GM18951 (cell line): Measurements from ENCODE around the gene SYNPO2.
"Not testable (repeated sequence)": the region's sequence is repeated elsewhere in the genome, so short reads cannot be mapped to it uniquely, and the experiment has no call there.

Experiments used
- POLR2A ChIP-seq: IDR thresholded peaks from 4 replicates; pipeline ENCODE4 v1.6.1; 2011; ENCODE audit warnings: mild to moderate bottlenecking; ENCODE audit not compliant: insufficient read length, insufficient read depth; ENCODE audit errors: extremely low read depth
- in situ Hi-C: fragments of 300-500 bp; cut with MboI; formaldehyde crosslinking; loops from one replicate; pipeline ENCODE4 v1.12.0; 2022; ENCODE audit warnings: low sequenced_read_pairs, mixed read lengths, inconsistent platforms; ENCODE audit not compliant: unreplicated experiment

Gene SYNPO2

DNA sequence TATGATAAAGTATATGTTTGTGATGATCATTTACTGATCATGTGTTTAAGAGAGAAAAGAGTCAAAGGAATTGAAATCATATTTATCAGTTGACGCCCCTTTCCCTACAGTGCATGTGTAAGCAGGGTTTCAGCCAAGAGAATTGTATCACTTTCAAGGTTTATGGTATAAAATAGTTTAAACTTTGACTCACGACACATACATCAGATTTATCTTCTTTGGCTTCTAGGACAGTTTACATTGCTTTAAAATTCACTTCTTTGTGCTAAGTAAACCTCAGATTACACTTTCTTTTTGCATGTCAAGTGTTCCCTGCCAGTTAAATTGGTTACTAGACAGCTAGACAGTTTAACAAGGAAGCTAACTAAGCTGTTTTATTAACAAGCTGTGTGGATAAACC lies 160.7 kb downstream of the SYNPO2 start:
- in situ Hi-C loops = loop anchor here (25.0 kb wide), 2 partner anchors 238 to 438 kb away; no protein-coding TSS in a partner anchor

DNA sequence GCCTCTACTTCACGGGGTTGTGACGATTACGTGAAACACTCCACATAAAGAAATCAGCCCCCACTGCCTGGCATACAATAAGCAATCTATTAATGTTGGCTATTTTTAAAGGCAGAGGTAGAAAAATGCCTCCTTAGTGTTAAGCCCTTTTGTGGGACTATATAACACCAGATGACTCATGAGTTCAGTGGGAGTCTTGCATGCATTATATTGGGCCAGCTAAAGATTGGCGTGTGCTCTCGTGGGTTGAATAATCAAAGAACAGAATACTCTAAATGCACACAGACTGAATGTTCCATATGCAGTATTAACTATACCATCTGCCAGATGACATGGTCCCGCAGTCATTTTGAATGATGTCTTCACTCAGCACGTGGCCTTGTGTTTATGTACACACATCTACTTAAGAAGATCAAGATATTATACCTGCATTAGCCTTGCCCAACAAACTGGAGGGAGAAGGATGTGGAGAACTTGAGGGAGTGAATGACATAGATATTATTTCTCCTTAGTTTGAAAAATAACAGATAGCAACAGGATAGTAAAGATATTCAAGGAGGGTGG lies 162.0 kb downstream of the SYNPO2 start:
- TF ChIP-seq POLR2A = no peak
- in situ Hi-C loops = no loop called here

More for the DNA sequence above, 160.7 kb downstream of the SYNPO2 start:
- TF ChIP-seq POLR2A = no peak

DNA sequence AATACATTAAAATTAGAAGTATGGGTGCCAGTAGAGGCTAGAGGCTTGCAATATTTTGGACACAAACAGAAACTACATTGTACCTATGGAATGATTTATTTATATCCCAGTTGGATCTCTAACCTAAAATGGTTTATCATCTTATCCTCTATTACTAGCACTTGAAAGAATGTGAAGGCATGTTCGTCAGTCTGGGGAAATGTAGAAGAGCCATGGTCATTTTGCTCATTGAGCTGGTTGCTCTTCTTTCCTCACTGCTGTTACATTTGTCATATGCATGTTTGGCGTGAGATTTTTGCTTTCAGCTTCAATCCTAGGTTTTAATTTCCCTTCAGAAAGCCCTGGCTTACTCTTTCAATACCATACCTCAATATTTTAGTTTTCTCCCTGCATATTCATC lies 164.6 kb downstream of the SYNPO2 start:
- in situ Hi-C loops = no loop called here
- no peak for TF ChIP-seq POLR2A

DNA sequence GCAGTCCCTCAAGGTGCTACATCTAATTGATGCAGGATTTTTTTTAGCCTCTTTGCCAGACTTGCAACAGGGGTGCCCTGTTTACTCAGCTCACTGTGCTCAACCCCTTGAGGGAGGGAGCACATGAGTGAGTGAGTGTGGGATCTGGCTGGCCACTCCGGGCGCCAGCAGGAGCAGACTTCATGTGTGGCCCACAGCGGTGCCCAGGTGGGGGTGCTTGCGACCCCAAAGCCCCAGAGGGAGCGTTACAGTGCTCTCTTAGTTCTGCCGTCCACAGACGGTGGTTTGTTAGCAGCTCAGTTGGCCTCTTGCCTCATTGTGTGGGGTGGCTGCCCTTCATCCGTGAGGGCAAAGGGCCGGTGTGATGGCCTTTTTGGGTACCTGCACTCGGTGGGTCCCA lies 165.3 kb downstream of the SYNPO2 start:
- no peak for TF ChIP-seq POLR2A
- in situ Hi-C loops = no loop called here

DNA sequence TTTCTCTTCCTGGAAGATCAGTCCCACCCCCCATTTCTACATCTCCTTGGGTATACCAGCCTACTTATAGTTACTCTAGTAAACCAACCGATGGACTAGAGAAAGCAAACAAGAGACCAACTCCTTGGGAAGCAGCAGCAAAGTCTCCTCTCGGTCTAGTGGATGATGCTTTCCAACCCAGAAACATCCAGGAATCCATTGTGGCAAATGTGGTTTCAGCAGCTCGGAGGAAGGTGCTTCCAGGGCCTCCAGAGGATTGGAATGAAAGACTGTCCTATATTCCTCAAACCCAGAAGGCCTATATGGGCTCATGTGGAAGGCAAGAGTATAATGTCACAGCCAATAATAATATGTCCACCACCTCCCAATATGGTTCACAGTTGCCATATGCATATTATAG lies 168.8 kb downstream of the SYNPO2 start:
- TF ChIP-seq POLR2A = no peak
- in situ Hi-C loops = no loop called here

DNA sequence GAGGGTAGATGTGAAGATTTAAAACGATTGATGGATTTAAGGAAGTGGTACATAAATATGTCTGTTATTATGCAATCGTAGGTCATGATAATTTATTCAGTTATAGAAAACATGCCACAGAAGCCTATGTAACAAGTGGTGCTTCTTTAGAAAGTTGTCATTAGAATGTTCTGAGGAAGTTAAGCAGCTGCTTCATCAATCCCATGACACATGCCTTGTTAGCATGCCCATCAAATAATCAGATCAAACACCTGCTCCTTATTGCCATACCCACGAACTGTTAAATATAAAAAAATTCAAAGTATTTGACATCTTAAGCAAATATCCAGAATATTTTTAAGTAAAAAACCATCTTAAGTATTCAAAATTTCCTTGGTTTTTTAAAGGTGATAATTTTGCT lies 170.6 kb downstream of the SYNPO2 start:
- in situ Hi-C loops = no loop called here
- no peak for TF ChIP-seq POLR2A

DNA sequence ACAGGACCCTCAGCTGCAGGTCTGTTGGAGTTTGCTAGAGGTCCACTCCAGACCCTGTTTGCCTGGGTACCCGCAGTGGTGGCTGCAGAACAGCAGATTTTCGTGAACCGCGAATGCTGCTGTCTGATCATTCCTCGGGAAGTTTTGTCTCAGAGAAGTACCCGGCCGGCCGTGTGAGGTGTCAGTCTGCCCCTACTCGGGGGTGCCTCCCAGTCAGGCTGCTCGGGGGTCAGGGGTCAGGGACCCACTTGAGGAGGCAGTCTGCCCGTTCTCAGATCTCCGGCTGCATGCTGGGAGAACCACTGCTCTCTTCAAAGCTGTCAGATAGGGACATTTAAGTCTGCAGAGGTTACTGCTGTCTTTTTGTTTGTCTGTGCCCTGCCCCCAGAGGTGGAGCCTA lies 178.5 kb downstream of the SYNPO2 start:
- in situ Hi-C loops = not testable (repeated sequence)

DNA sequence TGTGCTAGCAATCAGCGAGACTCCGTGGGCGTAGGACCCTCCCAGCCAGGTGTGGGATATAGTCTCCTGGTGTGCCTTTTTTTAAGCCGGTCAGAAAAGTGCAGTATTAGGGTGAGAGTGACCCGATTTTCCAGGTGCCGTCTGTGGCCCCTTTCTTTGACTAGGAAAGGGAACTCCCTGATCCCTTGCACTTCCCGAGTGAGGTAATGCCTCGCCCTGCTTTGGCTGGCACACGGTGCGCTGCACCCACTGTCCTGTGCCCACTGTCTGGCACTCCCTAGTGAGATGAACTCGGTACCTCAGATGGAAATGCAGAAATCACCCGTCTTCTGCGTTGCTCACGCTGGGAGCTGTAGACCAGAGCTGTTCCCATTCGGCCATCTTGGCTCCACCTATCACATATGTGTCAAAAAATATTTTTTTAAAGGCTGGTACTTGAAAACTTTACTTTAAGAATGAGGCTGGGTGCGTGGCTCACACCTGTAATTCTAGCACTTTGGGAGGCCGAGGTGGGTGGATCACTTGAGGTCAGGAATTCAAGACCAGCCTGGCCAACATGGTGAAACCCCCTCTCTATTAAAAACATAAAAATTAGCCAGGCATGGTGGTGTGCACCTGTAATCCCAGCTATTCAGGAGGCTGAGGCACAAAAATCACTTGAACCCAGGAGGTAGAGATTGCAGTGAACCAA lies 179.2 kb downstream of the SYNPO2 start:
- in situ Hi-C loops = not testable (repeated sequence)

DNA sequence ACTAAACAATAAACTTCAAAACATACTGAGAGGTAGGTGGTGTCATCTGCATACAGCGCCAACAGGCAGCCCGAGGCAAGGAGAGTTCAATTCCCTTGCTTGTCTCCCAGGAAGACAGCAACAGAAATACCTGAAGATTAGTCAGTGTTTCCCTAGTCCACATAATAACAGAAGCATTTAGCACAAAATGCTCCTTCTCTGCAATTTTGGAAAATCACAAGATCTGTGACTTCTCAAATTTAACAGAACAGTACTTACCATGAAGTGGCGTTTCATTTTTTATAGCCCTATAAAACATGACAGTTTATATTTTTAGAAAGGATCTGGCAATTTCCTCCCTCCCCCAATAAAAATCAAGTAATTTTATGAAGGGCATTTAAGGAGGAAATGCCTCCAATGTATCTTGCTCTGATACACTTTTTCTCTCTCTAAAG lies 179.9 kb downstream of the SYNPO2 start:
- no peak for TF ChIP-seq POLR2A
- in situ Hi-C loops = no loop called here

DNA sequence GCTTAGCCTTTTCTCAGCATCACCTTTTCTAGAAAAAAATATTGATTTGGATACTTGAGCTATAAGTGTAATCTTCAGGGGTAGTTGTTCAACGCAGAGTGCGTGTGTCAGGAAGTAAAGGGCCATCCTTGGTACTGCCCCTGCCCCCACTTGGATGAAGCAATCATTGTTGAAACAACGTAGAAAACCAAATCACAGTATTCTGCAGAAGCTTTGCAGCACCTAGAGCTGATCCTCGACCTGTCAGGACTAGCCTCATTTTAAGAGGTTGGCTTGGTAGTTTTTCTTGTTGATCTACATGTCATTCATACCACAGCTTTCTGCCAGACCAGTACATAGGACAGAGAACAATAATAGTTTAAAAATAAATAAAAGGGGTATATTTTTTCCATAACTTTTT lies 181.6 kb downstream of the SYNPO2 start:
- in situ Hi-C loops = no loop called here
- no peak for TF ChIP-seq POLR2A

DNA sequence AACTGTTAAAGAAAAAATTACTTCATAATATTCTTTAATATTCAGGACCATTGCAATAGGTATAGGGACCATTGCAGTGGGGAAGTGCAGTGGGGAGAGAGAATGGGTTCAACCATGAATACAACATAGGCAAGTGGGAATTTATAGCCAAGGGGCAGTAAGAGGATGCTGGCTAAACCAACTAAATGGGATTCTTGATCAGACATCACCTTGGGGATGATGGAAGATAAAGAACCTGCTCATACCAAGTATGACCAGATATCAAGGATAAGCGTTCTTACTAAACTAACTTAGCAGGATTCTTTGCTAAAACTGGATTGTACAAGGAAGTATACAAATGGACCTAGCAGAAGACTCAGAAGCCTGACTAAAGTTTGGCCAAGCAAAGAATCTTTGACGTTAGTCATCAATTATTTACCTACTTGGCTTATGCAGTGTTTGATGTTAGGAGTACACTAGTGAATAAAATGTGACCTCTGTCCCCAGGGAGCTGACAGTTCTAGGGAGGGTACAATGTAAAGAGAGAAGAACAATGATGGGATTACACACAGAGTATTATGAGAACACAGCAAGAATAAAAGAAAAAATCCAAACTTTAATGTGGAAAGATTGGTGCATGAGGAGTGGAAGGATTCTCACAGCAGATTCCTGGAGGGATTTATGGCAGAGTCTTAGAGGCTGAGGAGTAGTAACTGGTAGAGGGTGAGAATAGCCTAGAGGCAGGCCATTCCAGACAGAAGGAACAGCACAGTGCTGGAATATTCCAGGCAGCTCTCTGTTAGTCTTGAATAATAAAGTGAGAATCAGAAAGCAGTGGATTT lies 192.3 kb downstream of the SYNPO2 start:
- in situ Hi-C loops = no loop called here
- no peak for TF ChIP-seq POLR2A

DNA sequence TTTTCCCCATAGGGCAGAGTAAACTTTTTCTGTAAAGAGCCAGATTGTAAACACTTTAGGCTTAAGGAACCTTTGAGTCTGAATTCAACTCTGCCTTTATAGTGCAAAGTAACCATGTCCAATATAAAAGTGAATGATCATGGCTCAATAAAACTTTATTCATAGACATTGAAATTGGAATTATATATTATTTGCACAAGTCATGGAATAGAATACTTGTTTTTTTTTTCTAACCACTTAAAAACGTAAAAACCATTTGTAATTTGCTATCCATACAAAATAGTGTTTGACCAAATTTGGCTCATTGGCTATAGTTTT lies 192.8 kb downstream of the SYNPO2 start:
- no peak for TF ChIP-seq POLR2A
- in situ Hi-C loops = no loop called here

DNA sequence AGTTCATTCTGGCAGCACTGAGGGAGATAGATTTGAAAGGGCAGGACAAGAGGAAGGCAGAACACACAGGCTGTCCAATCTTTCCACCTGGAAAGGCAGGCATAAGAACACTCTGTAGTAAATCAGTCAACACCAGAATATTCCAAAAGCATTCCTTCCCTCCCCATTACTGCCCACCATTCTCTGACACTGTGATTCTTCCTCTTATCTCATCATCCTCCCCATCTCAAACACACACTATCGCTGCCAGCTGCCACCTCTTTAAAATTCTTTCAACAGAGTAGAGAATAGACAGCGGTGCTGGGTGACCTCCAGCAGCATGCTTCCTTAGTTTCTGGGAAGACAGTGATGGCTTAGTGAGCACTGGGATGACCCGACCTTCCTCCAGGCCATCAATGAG lies 193.3 kb downstream of the SYNPO2 start:
- TF ChIP-seq POLR2A = no peak
- in situ Hi-C loops = no loop called here

DNA sequence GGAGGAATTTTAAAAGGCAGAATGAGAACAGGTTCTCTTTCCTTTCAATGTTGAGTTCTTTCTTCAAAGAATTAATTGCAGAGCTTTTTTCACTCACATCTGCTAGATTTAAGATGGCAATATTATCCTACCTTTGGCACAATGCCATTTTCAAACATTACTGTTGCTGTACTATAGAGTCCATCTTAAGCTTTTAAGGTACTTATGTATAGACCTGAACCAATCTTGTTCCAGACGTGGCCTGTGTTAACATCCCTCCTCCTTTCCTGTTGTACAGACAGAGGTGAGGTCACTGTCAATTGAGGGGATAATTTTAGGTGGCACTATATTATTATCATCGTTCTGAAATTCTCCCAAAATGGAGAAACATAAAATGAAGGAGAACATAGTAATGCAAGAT lies 194.0 kb downstream of the SYNPO2 start:
- in situ Hi-C loops = no loop called here
- TF ChIP-seq POLR2A = no peak
